Measurements from ENCODE around the gene TACR1. TPM values are rescaled to one million over a fixed set of nuclear protein-coding genes. Genes with fewer than 3 reads are reported as not detected.

TACR1 gene
- total and polyA plus RNA-seq, 2 donors (not counting 1 experiment from before 2014, with no cell fraction given): 0.01 to 0.05 TPM

GRCh38 chr2:75162259-75162658 lies 37.1 kb downstream of the TACR1 start:
- H3K79me2 ChIP-seq (ENCODE audit: control insufficient read depth, insufficient read depth, low read length): no peaks in the 10 kb centered on the region
- no peak for TF ChIP-seq CTCF (IDR thresholded peaks at IDR 0.05)
- TF ChIP-seq EZH2 (IDR thresholded peaks at IDR 0.05; ENCODE audit: borderline replicate concordance, insufficient read depth, low read depth, low read length, poor library complexity, severe bottlenecking): no peak
- DNase-seq: no peak
- Mint-ChIP-seq H3K27ac (no peak overlapping the region), H3K4me1 (no peaks in the 10 kb centered on the region), H3K4me3 (no peak overlapping the region), H3K27me3 (peaks cover 3% of the 10 kb centered on the region), H3K9me3 (ENCODE audit: insufficient read depth) (no peaks in the 10 kb centered on the region)
- no peak overlapping the region for H3K4me2 ChIP-seq (replicated peaks; ENCODE audit: low read depth, low read length, poor library complexity, severe bottlenecking)
- CTCF ChIA-PET: no interaction called here
- H3K4me3 ChIP-seq (ENCODE audit: control extremely low read depth in 1 of 5, extremely low read depth in 1 of 5, insufficient read depth in 1 of 5, low read depth in 2 of 5, low read length in 4 of 5): no peak overlapping the region
- no peaks in the 10 kb centered on the region for H3K4me1 ChIP-seq (ENCODE audit: control insufficient read depth in 2 of 2, insufficient read depth in 2 of 2, low read length in 2 of 2)
- H3K27ac ChIP-seq (ENCODE audit: low read length in 2 of 2): no peak overlapping the region
- H3K36me3 ChIP-seq (replicated peaks in 1 of 2; ENCODE audit: control extremely low read depth in 1 of 2, control insufficient read depth in 1 of 2, extremely low read depth in 1 of 2, insufficient read depth in 2 of 2, low read length in 1 of 2): no peaks in the 10 kb centered on the region
- peaks cover 0 to 3% (median 0%) of the 10 kb centered on the region in 4 experiments for H3K27me3 ChIP-seq (replicated peaks in 1 of 4; ENCODE audit: control extremely low read depth in 1 of 4, control insufficient read depth in 3 of 4, insufficient read depth in 4 of 4, low read length in 3 of 4)
- H2AFZ ChIP-seq (ENCODE audit: insufficient read depth, low read depth, low read length, poor library complexity, severe bottlenecking): no peak overlapping the region
- no peak overlapping the region for H3K9ac ChIP-seq (ENCODE audit: low read length)
- no peaks in the 10 kb centered on the region for H4K20me1 ChIP-seq (ENCODE audit: control insufficient read depth, insufficient read depth, low read length, poor library complexity, severe bottlenecking)
- no peak for ATAC-seq (ENCODE audit: low read depth)
- POLR2A ChIA-PET: no interaction called here
- intact Hi-C loops (cut with micrococcal nuclease): no loop called here
- no peaks in the 10 kb centered on the region for H3K9me3 ChIP-seq (ENCODE audit: control extremely low read depth in 1 of 3, control insufficient read depth in 2 of 3, insufficient read depth in 1 of 3, low read length in 2 of 3)

DNA sequence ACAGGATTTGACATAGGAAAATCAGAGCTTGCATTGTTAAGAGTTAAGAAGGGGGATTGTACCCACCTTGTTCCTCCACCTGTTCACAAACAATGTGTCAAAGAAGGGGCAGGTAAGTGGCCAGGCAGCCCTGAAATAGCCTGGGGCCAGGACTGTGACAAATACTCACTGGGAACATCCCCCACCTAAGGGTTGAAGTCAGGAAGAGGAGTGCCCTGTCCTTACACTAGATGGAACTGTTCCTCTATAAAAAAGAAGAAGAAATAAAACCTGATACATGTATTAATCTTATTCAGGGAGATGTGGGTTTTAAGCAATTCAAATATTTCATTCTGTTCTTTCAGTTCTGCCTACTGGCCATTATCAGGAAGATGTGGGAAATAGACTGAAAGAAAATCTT lies 41.9 kb downstream of the TACR1 start:
- ChIA-PET POLR2A (no interaction called here), CTCF (interaction anchor here (0.9 kb wide), 1 partner anchor 309 kb away, joined by 4 read pairs; no protein-coding TSS in a partner anchor)

More for the DNA sequence above, 41.9 kb downstream of the TACR1 start:
- Histone ChIP-seq H3K27me3 (replicated peaks in 1 of 4; ENCODE audit: control extremely low read depth in 1 of 4, control insufficient read depth in 3 of 4, insufficient read depth in 4 of 4, low read length in 3 of 4) (peaks cover 0 to 5% (median 1%) of the 10 kb centered on the region in 4 experiments), H4K20me1 (ENCODE audit: control insufficient read depth, insufficient read depth, low read length, poor library complexity, severe bottlenecking) (no peaks in the 10 kb centered on the region), H3K4me2 (replicated peaks; ENCODE audit: low read depth, low read length, poor library complexity, severe bottlenecking) (no peak overlapping the region), H3K4me3 (ENCODE audit: control extremely low read depth in 1 of 5, extremely low read depth in 1 of 5, insufficient read depth in 1 of 5, low read depth in 2 of 5, low read length in 4 of 5) (no peak overlapping the region), H3K4me1 (ENCODE audit: control insufficient read depth in 2 of 2, insufficient read depth in 2 of 2, low read length in 2 of 2) (no peaks in the 10 kb centered on the region), H3K36me3 (replicated peaks in 1 of 2; ENCODE audit: control extremely low read depth in 1 of 2, control insufficient read depth in 1 of 2, extremely low read depth in 1 of 2, insufficient read depth in 2 of 2, low read length in 1 of 2) (no peaks in the 10 kb centered on the region), H2AFZ (ENCODE audit: insufficient read depth, low read depth, low read length, poor library complexity, severe bottlenecking) (no peak overlapping the region), H3K79me2 (ENCODE audit: control insufficient read depth, insufficient read depth, low read length) (no peaks in the 10 kb centered on the region), H3K9me3 (ENCODE audit: control extremely low read depth in 1 of 3, control insufficient read depth in 2 of 3, insufficient read depth in 1 of 3, low read length in 2 of 3) (no peaks in the 10 kb centered on the region), H3K9ac (ENCODE audit: low read length) (no peak overlapping the region), H3K27ac (ENCODE audit: low read length in 2 of 2) (no peak overlapping the region)
- intact Hi-C loops (cut with micrococcal nuclease): no loop called here
- Mint-ChIP-seq H3K27ac (no peak overlapping the region), H3K9me3 (ENCODE audit: insufficient read depth) (no peaks in the 10 kb centered on the region), H3K4me3 (no peak overlapping the region), H3K27me3 (no peaks in the 10 kb centered on the region), H3K4me1 (no peaks in the 10 kb centered on the region)
- TF ChIP-seq EZH2 (IDR thresholded peaks at IDR 0.05; ENCODE audit: borderline replicate concordance, insufficient read depth, low read depth, low read length, poor library complexity, severe bottlenecking): no peak
- no peak for TF ChIP-seq CTCF (IDR thresholded peaks at IDR 0.05)
- DNase-seq (no peak), ATAC-seq (ENCODE audit: low read depth) (no peak)

All from B cell (primary cell).